DMS53 (cell line): Measurements from ENCODE around the gene DYNC1H1.

ENCODE experiments used
- DNase-seq: peaks from one replicate; lab custom pipeline; 2025; lab: John Stamatoyannopoulos, UW

The DYNC1H1 gene

GRCh38 chr14:101944451-101944850, 19.9 kb upstream of the DYNC1H1 start:
- no peak for DNase-seq

- DNase-seq = no peak
Observed at GRCh38 chr14:101945171-101945570, 19.2 kb upstream of the DYNC1H1 start.

GRCh38 chr14:101947577-101947903, 16.8 kb upstream of the DYNC1H1 start:
- peak; percentile 59 for DNase-seq

GRCh38 chr14:101947904-101948665, 16.3 kb upstream of the DYNC1H1 start:
- DNase-seq = peak; percentile 99

- DNase-seq = peak; percentile 57
Observed at GRCh38 chr14:101948666-101949216, 15.6 kb upstream of the DYNC1H1 start.

GRCh38 chr14:101950100-101950499, 14.3 kb upstream of the DYNC1H1 start:
- no peak for DNase-seq

- DNase-seq = no peak
Observed at GRCh38 chr14:101950516-101951215, 13.7 kb upstream of the DYNC1H1 start.

GRCh38 chr14:101953151-101953550, 11.2 kb upstream of the DYNC1H1 start:
- DNase-seq = no peak

GRCh38 chr14:101954501-101954900, 9.9 kb upstream of the DYNC1H1 start:
- DNase-seq = no peak

- no peak for DNase-seq
Observed at GRCh38 chr14:101955695-101956161, 8.6 kb upstream of the DYNC1H1 start.

- no peak for DNase-seq
Observed at GRCh38 chr14:101956179-101956885, 8.0 kb upstream of the DYNC1H1 start.

GRCh38 chr14:101957406-101958234, 6.8 kb upstream of the DYNC1H1 start:
- DNase-seq = no peak

GRCh38 chr14:101958418-101959180, 5.8 kb upstream of the DYNC1H1 start:
- no peak for DNase-seq

GRCh38 chr14:101959277-101959676, 5.1 kb upstream of the DYNC1H1 start:
- DNase-seq = no peak

- DNase-seq = peak; percentile 48
Observed at GRCh38 chr14:101960225-101960624, 4.1 kb upstream of the DYNC1H1 start.

GRCh38 chr14:101961011-101961721, 3.2 kb upstream of the DYNC1H1 start:
- peak; percentile 87 for DNase-seq

- peak; percentile 48 for DNase-seq
Observed at GRCh38 chr14:101961746-101962502, 2.4 kb upstream of the DYNC1H1 start.

GRCh38 chr14:101962503-101962874, 1.9 kb upstream of the DYNC1H1 start:
- peak; percentile 96 for DNase-seq

GRCh38 chr14:101963052-101963451, 1.3 kb upstream of the DYNC1H1 start:
- DNase-seq = no peak
